Smooth muscle cell (in vitro differentiated cells): ENCODE data around the gene ALDH18A1. TPM values are rescaled to one million over a fixed set of nuclear protein-coding genes. Genes with fewer than 3 reads are reported as not detected.

Experiments
- DNase-seq: peaks from one replicate; lab custom pipeline; 2025; ENCODE audit not compliant: unreplicated experiment; lab: John Stamatoyannopoulos, UW
- H2AFZ ChIP-seq: fragments of 200-600 bp; sonication (generic); 2 replicates; pipeline ENCODE4 v1.6.0; 2016; ENCODE audit warnings: antibody characterized with exemption, low read depth, mild to moderate bottlenecking
- H3F3A ChIP-seq: fragments of 200-600 bp; sonication (generic); 2 replicates; pipeline ENCODE4 v1.6.0; 2017; ENCODE audit warnings: antibody characterized with exemption, low read depth
- H3K27ac ChIP-seq: fragments of 200-600 bp; sonication (generic); 2 replicates; pipeline ENCODE4 v1.5.1; 2016; ENCODE audit warnings: low read depth, mild to moderate bottlenecking
- H3K27me3 ChIP-seq: fragments of 200-600 bp; sonication (generic); 2 replicates; pipeline ENCODE4 v1.6.1; 2016; ENCODE audit warnings: low read depth, mild to moderate bottlenecking
- H3K36me3 ChIP-seq: fragments of 200-600 bp; sonication (generic); 2 replicates; pipeline ENCODE4 v1.5.1; 2016; ENCODE audit warnings: low read depth
- H3K4me1 ChIP-seq: fragments of 200-600 bp; sonication (generic); 2 replicates; pipeline ENCODE4 v1.5.1; 2016; ENCODE audit warnings: low read depth
- H3K4me2 ChIP-seq: fragments of 200-600 bp; sonication (generic); 2 replicates; pipeline ENCODE4 v1.6.0; 2016; ENCODE audit warnings: mild to moderate bottlenecking
- H3K4me3 ChIP-seq: fragments of 200-600 bp; sonication (generic); 2 replicates; pipeline ENCODE4 v1.5.1; 2016; ENCODE audit warnings: mild to moderate bottlenecking
- H3K79me2 ChIP-seq: fragments of 200-600 bp; sonication (generic); 2 replicates; pipeline ENCODE4 v1.6.0; 2016; ENCODE audit warnings: low read depth, mild to moderate bottlenecking
- H3K9ac ChIP-seq: fragments of 200-600 bp; sonication (generic); 2 replicates; pipeline ENCODE4 v1.6.0; 2016; ENCODE audit warnings: low read depth
- H3K9me3 ChIP-seq: fragments of 200-600 bp; sonication (generic); replicated peaks from 2 replicates; pipeline ENCODE4 v1.5.1; 2016; ENCODE audit warnings: low read depth
- H4K20me1 ChIP-seq: fragments of 200-600 bp; sonication (generic); 2 replicates; pipeline ENCODE4 v1.6.0; 2016; ENCODE audit warnings: low read depth
- WGBS: methylation state at CpG from one replicate; pipeline ENCODE4 v1.1.7; 2016; ENCODE audit warnings: low lambda C conversion rate; 5-methylcytosine and 5-hydroxymethylcytosine counted together
- polyA plus RNA-seq: library from polyadenylated mRNA; unstranded; fragments of >200 nt; fragmentation: Nextera tagmentation; extraction: Ambion mirVana; gene quantifications from 2 replicates; pipeline ENCODE4 v1.2.1, GENCODE V29; 2016
- total RNA-seq: library from RNA; depleted of rRNA; stranded (reverse); fragments of >200 nt; gene quantifications from 2 replicates; pipeline ENCODE4 v1.2.3, GENCODE V29; 2014
- TF ChIP-seq, protein P1 (sequence below): fragments of 200-600 bp; sonication (generic); IDR thresholded peaks from 2 replicates; pipeline ENCODE4 v1.5.1; 2017; ENCODE audit warnings: borderline replicate concordance, mild to moderate bottlenecking, antibody characterized with exemption; ENCODE audit not compliant: insufficient read depth, poor library complexity, severe bottlenecking

The ALDH18A1 gene
- total and polyA plus RNA-seq, 2 experiments from 2014 or later, result 98.2 to 124 TPM

DNA sequence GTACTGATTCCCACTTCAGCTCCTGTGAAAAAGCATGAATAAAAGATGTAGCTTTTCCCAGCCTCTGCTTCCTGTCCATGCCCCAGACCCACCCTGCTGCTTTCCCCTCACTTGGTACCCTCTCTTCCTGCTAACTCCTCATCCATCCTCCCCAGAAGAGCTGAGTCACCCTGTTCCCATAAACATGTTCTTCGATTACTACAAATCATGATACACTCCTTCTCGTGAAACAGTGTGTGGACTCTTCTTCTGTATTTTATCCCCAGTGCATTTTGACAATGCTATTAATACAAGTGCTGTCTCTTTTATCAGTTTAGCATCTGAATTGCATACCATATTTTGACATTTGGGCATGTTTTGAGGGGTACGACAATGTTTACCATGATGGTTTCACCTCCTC, 49.6 kb downstream of the ALDH18A1 start:
- no peak overlapping the region for H3K27ac ChIP-seq
- H3K36me3 ChIP-seq, result peaks cover 21% of the 10 kb centered on the region
- peaks cover 12% of the 10 kb centered on the region for H3K4me1 ChIP-seq
- H4K20me1 ChIP-seq, result peaks cover 2% of the 10 kb centered on the region
- H3K9ac ChIP-seq, result no peak overlapping the region
- 77% methylated on average over 3 of the region's 3 CpGs for WGBS
- no peaks in the 10 kb centered on the region for H3K79me2 ChIP-seq
- TF ChIP-seq, protein P1, sequence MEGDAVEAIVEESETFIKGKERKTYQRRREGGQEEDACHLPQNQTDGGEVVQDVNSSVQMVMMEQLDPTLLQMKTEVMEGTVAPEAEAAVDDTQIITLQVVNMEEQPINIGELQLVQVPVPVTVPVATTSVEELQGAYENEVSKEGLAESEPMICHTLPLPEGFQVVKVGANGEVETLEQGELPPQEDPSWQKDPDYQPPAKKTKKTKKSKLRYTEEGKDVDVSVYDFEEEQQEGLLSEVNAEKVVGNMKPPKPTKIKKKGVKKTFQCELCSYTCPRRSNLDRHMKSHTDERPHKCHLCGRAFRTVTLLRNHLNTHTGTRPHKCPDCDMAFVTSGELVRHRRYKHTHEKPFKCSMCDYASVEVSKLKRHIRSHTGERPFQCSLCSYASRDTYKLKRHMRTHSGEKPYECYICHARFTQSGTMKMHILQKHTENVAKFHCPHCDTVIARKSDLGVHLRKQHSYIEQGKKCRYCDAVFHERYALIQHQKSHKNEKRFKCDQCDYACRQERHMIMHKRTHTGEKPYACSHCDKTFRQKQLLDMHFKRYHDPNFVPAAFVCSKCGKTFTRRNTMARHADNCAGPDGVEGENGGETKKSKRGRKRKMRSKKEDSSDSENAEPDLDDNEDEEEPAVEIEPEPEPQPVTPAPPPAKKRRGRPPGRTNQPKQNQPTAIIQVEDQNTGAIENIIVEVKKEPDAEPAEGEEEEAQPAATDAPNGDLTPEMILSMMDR, result no peak
- H2AFZ ChIP-seq, result no peak overlapping the region
- peaks cover 25% of the 10 kb centered on the region for H3F3A ChIP-seq
- no peaks in the 10 kb centered on the region for H3K27me3 ChIP-seq
- DNase-seq, result no peak
- no peak overlapping the region for H3K4me2 ChIP-seq
- H3K9me3 ChIP-seq, result no peaks in the 10 kb centered on the region
- no peak overlapping the region for H3K4me3 ChIP-seq

DNA sequence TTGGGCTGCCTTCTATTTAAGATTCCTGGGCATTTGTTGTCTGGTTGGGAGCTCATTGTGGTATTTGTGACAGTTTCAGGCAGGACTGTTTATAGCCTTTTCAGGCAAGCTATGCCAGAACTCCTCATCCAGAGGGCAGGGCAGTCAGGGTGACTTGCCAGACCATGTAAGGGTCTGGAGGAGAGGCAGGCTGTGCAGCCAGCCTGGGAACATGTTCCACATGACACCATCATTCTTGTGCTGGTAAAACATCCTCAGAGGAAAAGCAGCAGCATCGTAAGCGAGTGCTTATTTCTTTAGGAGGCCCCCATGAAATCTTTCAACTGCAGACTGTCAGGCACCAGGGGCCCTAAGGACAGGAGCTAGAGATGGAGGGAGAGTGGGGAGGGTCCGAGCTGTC, 51.3 kb downstream of the ALDH18A1 start:
- H3K36me3 ChIP-seq, result peaks cover 17% of the 10 kb centered on the region
- no peaks in the 10 kb centered on the region for H3K79me2 ChIP-seq
- H3K9ac ChIP-seq, result no peak overlapping the region
- no peak overlapping the region for H3K27ac ChIP-seq
- H2AFZ ChIP-seq, result no peak overlapping the region
- TF ChIP-seq, protein P1, result no peak
- H3K4me3 ChIP-seq, result no peak overlapping the region
- peaks cover 12% of the 10 kb centered on the region for H3K4me1 ChIP-seq
- H4K20me1 ChIP-seq, result no peaks in the 10 kb centered on the region
- no peaks in the 10 kb centered on the region for H3K9me3 ChIP-seq
- no peaks in the 10 kb centered on the region for H3K27me3 ChIP-seq
- no peak for DNase-seq
- WGBS, result 38% methylated on average over 3 of the region's 3 CpGs
- peaks cover 25% of the 10 kb centered on the region for H3F3A ChIP-seq
- H3K4me2 ChIP-seq, result no peak overlapping the region

DNA sequence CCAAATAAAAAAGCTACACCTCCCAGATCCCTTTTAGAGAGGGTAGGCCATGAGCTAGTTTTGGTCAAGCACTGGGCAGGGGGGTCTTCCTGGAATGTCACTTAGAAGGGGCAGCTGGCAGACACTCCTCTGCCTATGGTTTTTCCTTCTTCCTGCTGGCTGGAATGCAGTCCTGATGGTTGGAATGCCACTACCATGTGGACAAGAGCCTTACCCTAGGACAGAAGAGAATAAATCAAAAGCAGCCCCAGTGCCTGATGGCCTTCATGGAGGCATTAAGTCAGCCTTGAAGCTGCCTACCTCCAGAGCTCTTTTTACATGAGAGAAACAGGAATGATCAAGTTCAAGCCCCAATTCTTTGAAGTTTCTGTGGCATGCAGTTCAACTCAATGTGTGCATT, 51.9 kb downstream of the ALDH18A1 start:
- Histone ChIP-seq H2AFZ (no peak overlapping the region), H3K4me1 (peaks cover 12% of the 10 kb centered on the region), H3K4me2 (no peak overlapping the region), H3K4me3 (no peak overlapping the region), H3F3A (peaks cover 25% of the 10 kb centered on the region), H3K79me2 (no peaks in the 10 kb centered on the region), H3K9me3 (no peaks in the 10 kb centered on the region), H3K27ac (no peak overlapping the region), H3K9ac (no peak overlapping the region), H4K20me1 (no peaks in the 10 kb centered on the region), H3K27me3 (no peaks in the 10 kb centered on the region), H3K36me3 (peaks cover 13% of the 10 kb centered on the region)
- DNase-seq, result no peak
- TF ChIP-seq, protein P1, result no peak

DNA sequence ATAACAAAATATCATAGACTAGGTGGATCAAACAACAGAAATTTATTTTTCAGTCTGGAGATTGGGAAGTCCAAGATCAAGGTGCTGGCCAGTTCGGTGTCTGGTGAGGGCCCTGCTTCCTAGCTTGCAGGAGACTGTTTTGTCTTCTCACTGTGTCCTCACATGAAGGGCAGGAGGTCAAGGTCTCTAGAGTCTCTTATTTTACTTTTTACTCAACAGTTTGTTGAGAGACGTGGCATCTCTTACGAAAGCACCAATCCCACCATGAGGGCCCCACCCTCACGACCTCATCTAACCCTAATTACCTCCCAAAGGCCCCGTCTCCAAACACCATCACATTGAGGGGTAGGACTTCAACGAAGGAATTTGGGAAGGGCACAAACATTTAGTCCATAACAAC, 54.1 kb downstream of the ALDH18A1 start:
- Histone ChIP-seq H3K4me3 (no peak overlapping the region), H2AFZ (no peak overlapping the region), H3K9me3 (no peaks in the 10 kb centered on the region), H3K27ac (no peak overlapping the region), H3K79me2 (no peaks in the 10 kb centered on the region), H3K36me3 (peaks cover 6% of the 10 kb centered on the region), H3F3A (peaks cover 13% of the 10 kb centered on the region), H3K27me3 (no peaks in the 10 kb centered on the region), H3K9ac (no peak overlapping the region), H3K4me1 (peaks cover 12% of the 10 kb centered on the region), H4K20me1 (no peaks in the 10 kb centered on the region), H3K4me2 (no peak overlapping the region)
- TF ChIP-seq, protein P1, result no peak
- no peak for DNase-seq
- WGBS, result 82% methylated on average over 6 of the region's 6 CpGs
